Right forelimb (tissue), 1 donor: ENCODE results near the gene ARHGAP12.
A peak's percentile ranks its signal among the peaks of the same experiment; 100 is the strongest.

ENCODE experiments used
- DNase-seq: peaks from one replicate; pipeline ENCODE4 v3.0.0-alpha.2; 2018

Gene ARHGAP12

GRCh38 chr10:31948021-31948420 lies 19.4 kb upstream of the ARHGAP12 start:
- DNase-seq = no peak

DNA sequence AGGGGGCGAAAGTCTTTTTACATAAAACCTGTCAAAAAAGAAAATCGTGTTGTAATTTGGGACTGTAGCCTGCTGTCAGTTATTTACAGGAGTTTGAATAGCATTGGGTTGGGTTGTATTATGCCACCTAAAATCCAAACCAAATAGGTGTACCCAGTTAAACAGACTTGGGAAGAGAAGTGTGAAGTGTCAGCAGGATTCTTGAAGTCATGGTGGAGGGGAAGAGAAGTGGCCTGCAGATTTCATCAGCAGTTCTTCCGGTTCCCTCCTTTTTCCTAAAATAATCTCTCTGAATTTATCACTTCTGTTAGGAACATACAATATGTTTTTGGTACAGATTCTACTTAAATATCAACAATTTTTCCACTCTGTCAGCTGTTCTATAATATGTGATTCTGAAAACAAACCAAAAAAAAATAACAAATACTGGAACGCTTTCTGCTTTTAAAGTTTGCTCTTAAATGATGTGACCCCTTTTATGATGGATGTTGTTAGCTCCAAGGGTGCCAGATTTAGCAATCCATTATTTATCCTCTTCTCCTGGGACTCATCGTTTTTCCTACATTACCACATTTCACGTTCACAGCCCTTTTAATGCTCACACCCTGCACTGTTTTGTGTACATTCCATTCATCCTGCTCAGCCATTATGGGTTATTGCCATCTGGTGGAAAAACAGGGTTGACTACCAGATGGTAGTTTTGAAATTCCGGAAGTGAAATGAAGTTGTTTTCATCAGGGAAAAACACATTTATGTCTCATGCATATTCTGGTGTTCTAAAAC lies 18.7 kb upstream of the ARHGAP12 start:
- no peak for DNase-seq

GRCh38 chr10:31945392-31945791 lies 16.8 kb upstream of the ARHGAP12 start:
- DNase-seq = no peak

DNA sequence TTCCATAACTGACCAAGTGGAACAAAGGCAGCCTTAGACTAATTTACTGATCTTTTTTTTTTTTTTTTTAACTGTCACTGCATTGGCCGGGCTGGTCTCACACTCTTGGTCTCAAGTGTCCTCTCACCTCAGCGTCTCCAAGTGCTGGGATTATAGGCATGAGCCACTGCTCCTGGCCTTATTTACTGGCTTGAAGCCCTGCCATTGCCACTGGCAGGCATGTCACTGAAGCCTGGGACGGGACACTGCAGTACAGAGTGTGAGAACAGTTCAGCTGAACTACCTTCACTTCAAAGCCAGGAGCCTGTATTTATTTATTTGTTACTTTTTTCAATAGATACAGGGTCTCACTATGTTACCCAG lies 15.4 kb upstream of the ARHGAP12 start:
- DNase-seq = no peak

- no peak for DNase-seq
Observed at GRCh38 chr10:31942892-31943291, 14.3 kb upstream of the ARHGAP12 start.

DNA sequence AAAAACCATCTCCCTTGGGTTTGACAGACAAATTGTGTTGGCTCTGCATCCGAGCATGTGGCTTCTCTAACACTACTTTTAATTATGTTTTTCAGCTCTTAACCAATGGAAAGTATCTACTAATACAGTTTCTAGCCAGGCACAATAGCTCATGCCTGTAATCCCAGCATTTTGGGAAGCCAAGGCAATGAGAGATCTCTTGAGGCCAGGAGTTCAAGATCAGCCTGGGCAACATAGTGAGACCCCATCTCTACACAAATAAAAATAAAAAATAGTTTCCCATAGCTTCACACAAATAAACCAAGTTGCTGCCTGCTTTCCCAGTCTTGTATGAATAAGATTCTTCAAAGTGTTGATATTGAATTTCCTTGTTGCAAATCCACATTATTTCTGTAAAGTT lies 13.8 kb upstream of the ARHGAP12 start:
- no peak for DNase-seq

GRCh38 chr10:31940839-31941653 lies 12.4 kb upstream of the ARHGAP12 start:
- DNase-seq = no peak

DNA sequence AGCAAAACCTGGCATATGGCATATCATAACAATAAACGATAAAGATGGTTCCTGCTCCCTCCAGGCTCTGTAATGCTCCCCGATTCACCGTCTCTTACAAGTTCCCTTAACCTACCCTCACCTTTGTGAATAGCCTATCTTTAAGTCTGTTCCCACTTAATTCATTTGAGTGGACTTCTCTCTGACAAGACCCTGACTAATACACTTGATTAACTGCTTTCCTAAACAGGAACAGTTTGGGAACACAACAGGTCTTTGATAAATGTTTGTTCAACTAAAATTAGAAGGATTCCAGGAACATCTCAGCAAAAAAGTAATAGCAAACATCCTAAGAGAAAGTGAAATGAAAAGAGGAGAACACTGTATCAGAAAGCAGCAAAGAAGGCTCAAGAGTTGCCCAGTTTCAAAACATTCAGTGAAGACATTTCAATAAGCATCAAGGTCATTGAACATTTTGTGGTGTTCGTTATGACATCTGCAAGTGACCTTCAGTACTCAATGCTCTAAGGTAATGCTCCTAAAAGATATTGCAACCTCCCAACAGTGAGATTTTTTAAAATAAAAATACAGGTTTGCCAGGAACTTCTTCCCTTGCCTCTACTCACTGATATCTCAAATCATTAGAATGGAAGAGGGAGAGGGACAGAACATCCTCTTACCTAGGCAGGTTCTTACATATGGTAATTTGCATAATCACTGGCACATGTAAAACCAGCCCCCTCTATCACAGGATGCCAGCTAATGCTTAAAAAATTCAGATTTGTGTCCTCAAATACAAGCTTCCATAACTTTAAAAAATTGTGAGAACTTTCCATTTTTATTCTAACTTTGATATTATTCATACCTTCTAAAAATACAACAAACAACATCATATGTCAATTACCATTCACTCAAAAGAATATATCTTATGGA lies 11.4 kb upstream of the ARHGAP12 start:
- DNase-seq = no peak

DNA sequence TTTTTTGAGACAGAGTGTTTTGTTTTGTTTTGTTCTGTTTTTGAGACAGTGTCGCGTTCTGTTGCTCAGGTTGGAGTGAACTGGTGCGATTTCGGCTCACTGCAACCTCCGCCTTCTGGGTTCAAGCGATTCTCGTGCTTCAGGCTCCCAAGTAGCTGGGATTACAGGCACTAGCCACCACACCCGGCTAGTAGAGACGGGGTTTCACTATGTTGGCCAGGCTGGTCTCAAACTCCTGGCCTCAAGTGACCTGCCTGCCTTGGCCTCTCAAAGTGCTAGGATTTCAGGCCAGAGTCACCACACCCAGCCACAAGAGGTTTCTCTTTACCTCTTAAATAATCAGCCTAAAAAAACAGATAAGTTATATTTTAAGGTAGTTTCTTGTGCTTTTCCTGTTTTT lies 8.7 kb upstream of the ARHGAP12 start:
- no peak for DNase-seq

GRCh38 chr10:31936933-31937332 lies 8.3 kb upstream of the ARHGAP12 start:
- DNase-seq = no peak

GRCh38 chr10:31936086-31936485 lies 7.5 kb upstream of the ARHGAP12 start:
- no peak for DNase-seq

DNA sequence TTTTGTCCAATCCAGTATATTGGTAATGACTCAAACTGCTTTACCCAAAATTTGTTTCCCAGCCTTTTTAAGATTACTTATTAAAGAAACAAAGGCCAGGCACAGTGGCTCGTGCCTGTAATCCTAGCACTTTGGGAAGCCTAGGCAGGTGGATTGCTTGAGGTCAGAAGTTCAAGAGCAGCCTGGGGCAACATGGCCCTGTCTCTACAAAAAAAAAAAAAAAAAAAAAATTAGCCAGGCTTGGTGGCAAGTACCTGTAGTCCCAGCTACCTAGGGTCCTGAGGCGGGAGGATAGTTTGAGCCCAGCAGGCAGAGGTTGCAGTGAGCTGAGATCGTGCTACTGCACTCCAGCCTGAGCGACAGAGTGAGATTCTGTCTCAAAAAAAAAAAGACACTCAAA lies 7.0 kb upstream of the ARHGAP12 start:
- no peak for DNase-seq

DNA sequence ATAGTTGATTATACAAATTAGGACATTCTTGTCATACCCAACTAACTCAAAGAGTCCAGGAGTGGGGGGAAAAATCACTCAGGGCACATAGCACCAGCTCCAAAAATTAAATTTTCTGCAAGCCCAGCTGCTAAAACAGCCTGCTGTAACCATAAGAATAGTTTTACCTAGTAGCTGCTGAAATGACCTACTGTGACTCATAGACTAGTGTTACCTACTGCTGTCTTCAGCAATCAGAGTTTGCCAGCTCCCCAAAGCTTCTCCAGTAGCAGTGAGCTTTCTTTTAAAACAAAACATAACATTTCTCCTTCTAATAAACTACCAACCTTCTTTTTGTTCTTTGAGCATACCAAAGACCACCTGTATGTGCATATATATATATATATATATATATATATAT lies 4.2 kb upstream of the ARHGAP12 start:
- DNase-seq = no peak

DNA sequence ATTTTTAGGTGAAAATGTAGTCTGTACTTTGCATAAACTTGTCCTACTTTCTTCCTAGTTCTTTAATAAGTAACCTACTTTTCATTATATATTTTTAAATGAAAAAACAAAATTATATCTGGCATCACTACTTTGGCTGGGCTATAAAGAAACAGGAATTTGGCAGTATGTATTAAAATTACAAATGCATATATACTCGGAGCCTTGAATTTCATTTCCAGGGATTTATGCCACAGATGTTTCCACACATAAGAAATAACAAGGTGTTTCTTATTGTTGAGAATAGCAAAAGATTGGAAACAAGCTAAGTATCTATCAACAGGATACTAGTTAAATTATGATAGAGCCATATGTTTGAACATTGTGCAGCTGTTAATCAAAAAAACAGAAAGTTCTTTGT lies 2.2 kb upstream of the ARHGAP12 start:
- no peak for DNase-seq

DNA sequence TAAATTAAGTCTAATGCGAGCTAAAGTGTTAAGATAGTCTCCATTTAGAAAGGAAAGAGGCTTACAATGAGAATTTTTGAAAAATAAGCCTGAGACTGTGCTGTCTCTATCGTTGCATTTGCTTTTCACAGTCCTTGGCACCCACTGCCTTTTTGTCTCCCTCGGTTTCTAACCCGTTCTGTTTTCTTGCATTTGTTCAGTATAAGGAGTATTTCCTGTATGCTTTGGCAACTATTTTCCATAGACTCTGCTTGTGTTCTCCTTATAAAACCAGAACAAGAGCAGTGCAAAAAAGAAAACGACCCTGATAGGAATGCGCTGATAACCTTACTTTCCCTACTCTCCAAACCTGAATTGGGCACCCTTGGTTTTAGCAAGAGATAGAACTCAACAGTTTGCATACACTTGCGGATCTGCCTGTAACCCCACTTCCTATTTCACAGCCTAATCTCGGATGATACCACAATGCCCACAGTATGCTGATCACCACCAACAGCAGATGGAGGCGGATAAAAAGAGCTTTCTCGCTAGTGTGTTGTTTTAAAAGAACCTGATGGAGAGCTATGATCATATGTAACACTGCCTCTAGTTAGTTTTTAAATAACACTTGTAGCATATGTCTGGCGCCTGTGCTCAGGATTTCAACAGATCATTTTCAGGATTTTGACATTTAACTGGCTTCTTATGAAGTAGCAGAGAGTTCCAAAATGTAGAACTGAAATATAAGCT lies 1.6 kb upstream of the ARHGAP12 start:
- no peak for DNase-seq

DNA sequence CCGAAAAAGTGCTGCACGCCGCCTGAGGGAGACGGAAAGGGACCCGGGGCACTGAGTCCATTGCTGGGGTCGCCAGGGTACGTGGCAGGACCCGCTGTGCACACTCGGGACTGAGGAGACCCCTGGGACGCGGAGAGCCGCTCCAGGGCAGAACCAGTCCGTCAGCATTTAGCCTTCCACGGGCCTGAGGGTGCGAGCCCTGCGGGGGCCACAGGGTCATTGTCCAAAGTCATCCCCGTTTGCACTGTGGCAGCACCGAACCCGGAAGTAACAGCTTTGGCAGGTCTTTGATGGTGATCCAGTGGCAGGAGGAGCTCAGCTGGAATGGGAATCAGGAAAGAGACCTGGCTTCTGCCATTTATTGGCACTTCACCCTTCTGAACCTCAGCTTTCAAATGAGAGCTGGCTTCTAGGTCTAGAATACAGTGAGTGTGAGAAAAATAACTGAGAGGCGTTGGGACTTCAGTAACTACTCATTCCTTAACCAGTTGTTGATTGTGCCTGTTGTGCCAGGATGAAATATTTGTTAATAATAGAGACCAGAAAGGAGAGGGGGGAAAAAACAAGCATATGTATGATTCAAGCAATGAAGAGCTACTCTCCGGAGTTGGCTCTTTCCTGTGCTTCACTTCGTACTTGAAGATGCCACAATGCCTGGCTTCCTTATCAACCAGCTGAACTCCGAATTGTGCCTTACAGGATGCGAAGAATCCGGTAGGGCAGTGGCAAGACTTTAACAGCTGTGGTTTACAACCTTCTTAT lies 811 bp upstream of the ARHGAP12 start:
- peak; percentile 81 for DNase-seq

- DNase-seq = peak; percentile 75
Observed at GRCh38 chr10:31927884-31928548, 615 bp downstream of the ARHGAP12 start.

- no peak for DNase-seq
Observed at GRCh38 chr10:31927565-31927883, 1.1 kb downstream of the ARHGAP12 start.

DNA sequence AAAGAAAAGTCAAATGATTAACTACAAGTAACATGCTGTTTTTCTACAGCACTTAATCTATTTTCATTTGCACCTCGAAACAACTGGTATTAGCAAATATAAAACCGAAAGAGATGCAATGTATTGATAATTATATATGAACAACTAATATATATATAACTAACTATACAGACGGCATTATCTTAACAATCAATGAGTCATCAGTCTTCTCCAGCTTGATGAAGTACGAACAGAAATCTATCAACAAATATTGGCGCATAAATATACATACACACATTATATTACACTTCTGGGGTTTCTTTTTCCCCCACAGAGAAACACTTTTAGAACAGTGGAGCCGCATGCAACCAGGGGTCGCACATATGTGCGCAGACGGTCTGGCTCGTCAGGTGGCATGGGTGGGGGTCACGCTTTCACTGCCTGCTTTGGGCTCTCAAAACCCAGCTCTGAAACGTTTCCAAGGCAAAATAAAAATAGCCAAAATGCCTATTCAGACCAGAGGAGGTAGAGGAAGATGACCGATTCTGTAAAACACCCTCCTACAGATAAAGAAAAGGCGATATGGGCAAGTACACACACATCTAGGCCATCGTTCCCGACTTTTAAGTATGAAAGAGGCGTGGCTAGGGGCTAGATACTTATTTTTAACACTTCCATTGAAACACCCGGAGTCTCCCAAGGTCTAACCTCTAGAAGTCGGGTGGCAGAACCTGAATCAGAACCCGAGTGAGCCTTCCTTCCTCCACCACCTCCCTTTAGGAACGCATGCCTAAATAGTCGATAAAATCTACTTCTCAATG lies 1.7 kb downstream of the ARHGAP12 start:
- no peak for DNase-seq

- DNase-seq = no peak
Observed at GRCh38 chr10:31926160-31926559, 2.5 kb downstream of the ARHGAP12 start.

GRCh38 chr10:31924833-31925232 lies 3.8 kb downstream of the ARHGAP12 start:
- DNase-seq = no peak
